AG09309 (cell line): ENCODE results near the gene KCTD10.

ENCODE experiments used
- DNase-seq: peaks from one replicate; pipeline ENCODE4 v3.0.0-alpha.2; 2010; ENCODE audit warnings: low read depth
- H3K4me3 ChIP-seq: 2 replicates; pipeline ENCODE4 v1.5.1; 2011; ENCODE audit warnings: mild to moderate bottlenecking, low read depth, low read length, moderate library complexity; ENCODE audit not compliant: control insufficient read depth
- CTCF ChIP-seq: IDR thresholded peaks from 2 replicates; pipeline ENCODE4 v1.5.1; 2011; ENCODE audit warnings: mild to moderate bottlenecking, low read depth, low read length, inconsistent platforms; ENCODE audit not compliant: insufficient read depth, control insufficient read depth; ENCODE audit errors: missing control alignments

The KCTD10 gene

GRCh38 chr12:109519787-109520186 lies 42.7 kb upstream of the KCTD10 start:
- no peak for TF ChIP-seq CTCF
- no peak overlapping the region for H3K4me3 ChIP-seq
- no peak for DNase-seq

DNA sequence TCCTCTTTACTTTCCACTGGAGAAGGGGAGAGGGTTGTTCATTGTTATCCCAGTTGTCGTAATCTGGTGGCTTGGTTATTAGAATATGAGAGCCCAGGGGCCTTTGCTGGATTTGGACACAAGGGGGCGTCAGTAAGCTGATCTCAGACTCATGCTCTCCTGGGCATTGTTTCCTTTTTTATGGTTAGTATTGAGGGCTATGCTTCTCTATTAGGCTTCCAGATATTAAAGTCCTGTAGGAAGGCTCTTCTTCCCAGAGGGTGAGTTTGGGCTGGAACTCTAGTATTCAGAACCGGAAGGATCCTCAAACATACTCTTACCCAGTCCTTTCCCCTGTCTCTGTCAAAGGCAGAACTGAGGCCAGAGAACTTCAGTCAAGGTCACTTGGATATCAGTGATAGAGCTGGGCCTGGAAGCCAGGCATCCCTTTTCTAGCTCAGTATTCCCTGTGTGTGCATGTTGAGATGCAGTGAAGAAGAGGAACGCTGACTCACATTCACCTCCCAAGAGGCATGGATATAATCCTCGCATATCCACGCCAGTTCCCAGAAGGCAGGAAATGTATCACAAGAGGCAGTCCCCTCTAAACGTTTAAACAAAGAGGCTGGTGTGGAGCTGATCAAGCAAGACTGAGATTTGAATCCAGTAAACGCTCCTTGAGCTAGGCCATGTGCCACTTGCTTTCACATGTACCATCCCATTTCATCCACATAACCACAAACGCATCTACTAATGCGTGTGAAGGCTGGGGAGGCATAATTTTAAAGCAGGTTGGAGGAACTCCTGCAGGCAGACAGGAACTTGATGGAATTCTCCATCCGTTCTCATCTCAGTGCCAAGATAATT lies 41.9 kb upstream of the KCTD10 start:
- no peak overlapping the region for H3K4me3 ChIP-seq
- peak; percentile 87 for TF ChIP-seq CTCF
- peak; percentile 75 for DNase-seq

DNA sequence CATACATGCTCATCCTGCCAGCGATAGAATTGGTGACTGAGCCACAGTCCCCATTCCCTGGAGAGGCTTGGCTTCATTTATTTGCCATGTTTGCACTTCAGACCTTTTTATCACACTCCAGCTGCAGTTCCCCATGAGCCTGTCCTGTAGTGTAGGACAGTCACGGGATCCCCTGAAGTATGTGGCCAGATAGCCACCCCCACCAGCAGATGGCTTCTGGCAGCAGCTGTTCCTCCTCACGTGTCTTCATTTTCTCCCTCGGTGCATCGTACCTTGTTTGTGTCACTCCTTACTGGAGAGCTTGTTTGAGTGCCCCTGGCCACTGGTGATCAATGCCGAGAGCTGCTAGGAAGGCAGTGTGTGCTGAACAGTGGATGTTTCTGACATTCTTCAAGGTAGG lies 40.5 kb upstream of the KCTD10 start:
- DNase-seq, result no peak
- no peak for TF ChIP-seq CTCF
- H3K4me3 ChIP-seq, result no peak overlapping the region

DNA sequence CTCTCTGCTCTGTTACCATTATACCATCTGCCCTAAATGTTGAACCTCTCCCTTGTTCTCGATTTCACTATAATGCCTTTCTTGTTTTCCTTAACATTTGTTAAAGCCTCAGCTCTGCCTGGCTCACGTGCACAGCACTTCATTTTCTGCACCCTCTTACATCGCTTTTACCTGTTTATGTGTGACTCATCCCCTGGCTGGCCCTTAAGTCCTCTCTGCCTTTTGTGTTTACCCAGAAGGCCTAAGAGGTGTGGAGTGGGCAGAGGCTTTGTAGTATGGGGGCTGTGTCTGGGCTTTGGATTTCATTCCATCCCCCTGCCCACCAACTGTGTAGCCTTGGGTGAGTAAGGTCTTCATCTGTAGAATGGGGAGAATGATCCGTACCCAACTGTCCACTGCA lies 36.9 kb upstream of the KCTD10 start:
- no peak overlapping the region for H3K4me3 ChIP-seq
- no peak for TF ChIP-seq CTCF
- no peak for DNase-seq

DNA sequence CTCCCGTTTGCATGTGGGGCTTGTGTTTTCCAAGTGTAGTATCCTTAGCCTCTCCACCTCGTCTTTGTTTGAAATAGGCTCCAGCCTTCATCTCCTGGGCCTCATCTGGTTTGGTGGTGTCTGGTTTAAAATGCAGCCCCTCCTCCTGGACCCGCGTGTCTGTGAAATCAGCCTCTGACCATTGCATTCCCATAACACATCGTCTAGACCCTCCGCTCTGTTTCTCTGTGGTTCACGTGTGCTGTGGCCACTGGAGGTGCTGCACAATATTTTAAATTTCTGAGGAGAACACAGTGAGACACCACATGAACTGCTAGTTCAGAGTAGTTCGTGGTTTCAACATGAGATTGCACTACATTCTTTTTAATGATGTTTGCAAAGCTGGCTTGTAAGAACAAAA lies 36.0 kb upstream of the KCTD10 start:
- TF ChIP-seq CTCF, result no peak
- no peak overlapping the region for H3K4me3 ChIP-seq
- DNase-seq, result no peak

DNA sequence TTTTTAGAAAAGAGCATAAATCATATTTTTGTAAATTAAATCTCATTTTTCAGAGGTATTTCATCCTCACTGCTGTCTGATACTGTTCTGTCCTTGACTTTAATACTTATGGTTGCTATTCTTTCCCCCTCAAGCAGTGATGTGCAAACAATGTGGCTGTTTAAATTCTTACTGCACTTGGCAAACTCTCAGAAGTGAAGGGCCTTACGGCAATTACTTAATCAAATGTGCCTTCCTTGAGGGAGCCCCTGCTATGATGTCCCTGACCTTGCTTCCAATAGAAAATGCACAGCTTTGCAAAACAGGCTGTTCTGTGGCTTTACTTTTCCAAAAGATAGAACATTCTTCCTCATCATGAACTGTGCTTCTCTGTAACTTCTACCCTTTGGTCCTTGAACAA lies 35.5 kb upstream of the KCTD10 start:
- H3K4me3 ChIP-seq, result no peak overlapping the region
- no peak for DNase-seq
- no peak for TF ChIP-seq CTCF
